H1 (cell line): ENCODE measurements around the gene LRP3. TPM values are rescaled to one million over a fixed set of nuclear protein-coding genes. Genes with fewer than 3 reads are reported as not detected.

Experiments used
- CTCF ChIA-PET: fragments of 300-600 bp; sonication (Branson Sonifier 250); formaldehyde crosslinking; loops from one replicate; lab custom pipeline; 2021; ENCODE audit not compliant: partially characterized antibody; lab: Charles Lee
- POLR2A ChIA-PET: fragments of 300-600 bp; sonication (Branson Sonifier 250); formaldehyde crosslinking; loops from one replicate; lab custom pipeline; 2021; ENCODE audit warnings: inconsistent platforms; ENCODE audit not compliant: partially characterized antibody; lab: Charles Lee
- DNase-seq, 2 experiments: peaks; one replicate each; pipeline versions ENCODE4 v3.0.0 to v3.0.0-alpha.2; 2010 to 2022; ENCODE audit warnings: low spot score in 2 of 2, low read depth in 1 of 2, mixed read lengths in 1 of 2
- FAIRE-seq: peaks from 2 replicates; lab custom pipeline; 2011; peaks lifted over from hg19 to GRCh38; lab: Jason Lieb, UNC
- H2AFZ ChIP-seq: 2 replicates; pipeline ENCODE4 v1.8.1; 2012; ENCODE audit warnings: low read length, inconsistent platforms
- H2AK5ac ChIP-seq: 2 replicates; pipeline ENCODE4 v1.6.1; 2013; ENCODE audit warnings: low read depth, low read length
- H2BK120ac ChIP-seq: replicated peaks from 2 replicates; pipeline ENCODE3; 2013; ENCODE audit warnings: low read depth, low read length, inconsistent platforms
- H2BK12ac ChIP-seq: 2 replicates; pipeline ENCODE4 v1.6.1; 2013; ENCODE audit warnings: low read depth, low read length
- H2BK15ac ChIP-seq: 2 replicates; pipeline ENCODE4 v1.6.1; 2013; ENCODE audit warnings: low read length
- H2BK20ac ChIP-seq: 2 replicates; pipeline ENCODE4 v1.6.1; 2013; ENCODE audit warnings: low read length
- H2BK5ac ChIP-seq: 2 replicates; pipeline ENCODE4 v1.6.1; 2013; ENCODE audit warnings: low read depth, low read length
- H3K14ac ChIP-seq: 2 replicates; pipeline ENCODE4 v1.6.1; 2013; ENCODE audit warnings: inconsistent platforms; ENCODE audit not compliant: insufficient read length
- H3K18ac ChIP-seq: 2 replicates; pipeline ENCODE4 v1.6.1; 2013; ENCODE audit warnings: low read length; ENCODE audit errors: extremely low read depth
- H3K23ac ChIP-seq: 2 replicates; pipeline ENCODE4 v1.6.1; 2013; ENCODE audit warnings: inconsistent platforms; ENCODE audit not compliant: insufficient read length
- H3K23me2 ChIP-seq: 2 replicates; pipeline ENCODE4 v1.6.1; 2013; ENCODE audit warnings: low read depth, low read length
- H3K27ac ChIP-seq: 2 replicates; pipeline ENCODE4 v1.6.1; 2011; ENCODE audit warnings: low read depth, low read length, inconsistent platforms
- H3K27me3 ChIP-seq, 4 experiments: replicated peaks in 1 of 4; 1 replicate in 1 of 4; 2 replicates in 3 of 4; pipeline versions ENCODE4 v1.6.1 to v1.8.1; 2011 to 2013; ENCODE audit warnings: low read length in 3 of 4, mild to moderate bottlenecking in 3 of 4, inconsistent platforms in 2 of 4, mixed read lengths in 2 of 4, moderate library complexity in 1 of 4; ENCODE audit not compliant: control insufficient read depth in 3 of 4, insufficient read depth in 3 of 4; ENCODE audit errors: extremely low read depth in 1 of 4
- H3K36me3 ChIP-seq, 4 experiments: 2 replicates each; pipeline versions ENCODE4 v1.6.1 to v1.8.1; 2011 to 2013; ENCODE audit warnings: mild to moderate bottlenecking in 4 of 4, low read length in 3 of 4, moderate library complexity in 2 of 4, control low read depth in 1 of 4, inconsistent platforms in 1 of 4; ENCODE audit not compliant: insufficient read depth in 4 of 4, control insufficient read depth in 2 of 4
- H3K4ac ChIP-seq: replicated peaks from 2 replicates; pipeline ENCODE3; 2013; ENCODE audit warnings: low read length, low read depth, mixed read lengths, inconsistent platforms; ENCODE audit not compliant: insufficient read length
- H3K4me1 ChIP-seq, 4 experiments: replicated peaks in 1 of 4; 1 replicate in 1 of 4; 2 replicates in 3 of 4; pipeline versions ENCODE4 v1.6.1 to v1.8.1; 2011 to 2013; ENCODE audit warnings: low read length in 3 of 4, inconsistent platforms in 2 of 4, mixed read lengths in 1 of 4; ENCODE audit not compliant: insufficient read depth in 4 of 4, control insufficient read depth in 3 of 4
- H3K4me2 ChIP-seq, 2 experiments: 2 replicates each; pipeline versions ENCODE4 v1.6.1 to v1.8.1; 2011 to 2013; ENCODE audit warnings: low read depth in 2 of 2, low read length in 2 of 2, control low read depth in 1 of 2, inconsistent platforms in 1 of 2, mild to moderate bottlenecking in 1 of 2; ENCODE audit not compliant: insufficient read depth in 1 of 2
- H3K4me3 ChIP-seq, 4 experiments: fragments of 200-600, 300-600 bp in 1 of 4; sonication (generic), shearing (Covaris generic), sonication (Bioruptor Twin) in 1 of 4; 2 replicates each; pipeline versions ENCODE4 v1.5.1 to v1.8.1; 2011 to 2016; ENCODE audit warnings: low read length in 4 of 4, low read depth in 3 of 4, control low read depth in 2 of 4, inconsistent platforms in 2 of 4, mild to moderate bottlenecking in 2 of 4, mixed read lengths in 1 of 4, moderate library complexity in 1 of 4; ENCODE audit not compliant: insufficient read depth in 2 of 4; ENCODE audit errors: extremely low read depth in 1 of 4
- H3K56ac ChIP-seq: replicated peaks from 2 replicates; pipeline ENCODE3; 2013; ENCODE audit warnings: low read depth, mild to moderate bottlenecking, mixed read lengths, low read length, inconsistent platforms; ENCODE audit not compliant: insufficient read length
- H3K79me1 ChIP-seq: 2 replicates; pipeline ENCODE4 v1.6.1; 2013; ENCODE audit warnings: low read depth, low read length, control low read depth
- H3K79me2 ChIP-seq, 2 experiments: 2 replicates each; pipeline versions ENCODE4 v1.6.1 to v1.8.1; 2012 to 2013; ENCODE audit warnings: low read length in 2 of 2, mild to moderate bottlenecking in 2 of 2, inconsistent platforms in 1 of 2; ENCODE audit not compliant: insufficient read depth in 2 of 2, control insufficient read depth in 1 of 2
- H3K9ac ChIP-seq, 4 experiments: replicated peaks in 1 of 4; 1 replicate in 1 of 4; 2 replicates in 3 of 4; pipeline versions ENCODE4 v1.6.1 to v1.8.1; 2011 to 2013; ENCODE audit warnings: low read depth in 3 of 4, low read length in 3 of 4, control low read depth in 2 of 4, mild to moderate bottlenecking in 2 of 4, moderate library complexity in 2 of 4, inconsistent platforms in 1 of 4; ENCODE audit errors: extremely low read depth in 1 of 4
- H3K9me3 ChIP-seq, 2 experiments: 2 replicates each; pipeline versions ENCODE4 v1.6.1 to v1.8.1; 2012 to 2013; ENCODE audit warnings: mild to moderate bottlenecking in 2 of 2, moderate library complexity in 2 of 2, control low read depth in 1 of 2, inconsistent platforms in 1 of 2, low read depth in 1 of 2, low read length in 1 of 2, mixed read lengths in 1 of 2; ENCODE audit not compliant: insufficient read depth in 2 of 2
- H4K20me1 ChIP-seq, 2 experiments: replicated peaks in 1 of 2; 2 replicates each; pipeline versions ENCODE3 to v1.8.1; 2011 to 2013; ENCODE audit warnings: inconsistent platforms in 2 of 2, low read length in 2 of 2, mild to moderate bottlenecking in 1 of 2; ENCODE audit not compliant: insufficient read depth in 2 of 2, control insufficient read depth in 1 of 2
- H4K5ac ChIP-seq: 2 replicates; pipeline ENCODE4 v1.6.1; 2013; ENCODE audit warnings: low read length, low read depth, mixed read lengths, inconsistent platforms; ENCODE audit not compliant: insufficient read length
- H4K8ac ChIP-seq: 2 replicates; pipeline ENCODE4 v1.8.0; 2013; ENCODE audit warnings: mild to moderate bottlenecking, moderate library complexity, low read length, inconsistent platforms; ENCODE audit not compliant: insufficient read depth; ENCODE audit errors: extremely low read depth
- H4K91ac ChIP-seq: replicated peaks from 2 replicates; pipeline ENCODE3; 2013; ENCODE audit warnings: low read length, mixed read lengths, inconsistent platforms; ENCODE audit not compliant: insufficient read length
- ASH2L ChIP-seq: fragments of 200-600, 300-600 bp; sonication (generic); IDR thresholded peaks from one replicate; pipeline ENCODE4 v1.7.1; 2017; ENCODE audit warnings: low read length
- CBX8 ChIP-seq: fragments of 300-800, 300-1000 bp; sonication (generic); IDR thresholded peaks from 2 replicates; pipeline ENCODE4 v1.7.1; 2016; ENCODE audit warnings: low read depth, low read length, borderline replicate concordance
- EP300 ChIP-seq, 2 experiments: IDR thresholded peaks; 1 replicate in 1 of 2; 2 replicates in 1 of 2; pipeline ENCODE4 v1.6.1; 2011 to 2012; ENCODE audit warnings: low read depth in 2 of 2, low read length in 2 of 2, mild to moderate bottlenecking in 2 of 2, borderline replicate concordance in 1 of 2, inconsistent platforms in 1 of 2, moderate library complexity in 1 of 2
- RBBP5 ChIP-seq: IDR thresholded peaks from 2 replicates; pipeline ENCODE4 v1.7.1; 2012; ENCODE audit warnings: low read depth, mild to moderate bottlenecking, inconsistent platforms, low read length, moderate library complexity, borderline replicate concordance
- WGBS, 2 experiments: shearing (Covaris generic) in 1 of 2; methylation state at CpG; one replicate each; pipeline versions ENCODE4 v1.1.6 to v1.1.7; 2013 to 2015; ENCODE audit warnings: low lambda C conversion rate in 2 of 2, mixed read lengths in 2 of 2, inconsistent platforms in 1 of 2, low coverage in 1 of 2, missing lambda C conversion rate in 1 of 2; ENCODE audit not compliant: insufficient replicate concordance in 2 of 2, insufficient coverage in 1 of 2, insufficient read length in 1 of 2; ENCODE audit errors: extremely low coverage in 1 of 2, missing lambda C conversion rate in 1 of 2; 5-methylcytosine and 5-hydroxymethylcytosine counted together
- polyA plus RNA-seq, 7 experiments: library from polyadenylated mRNA; depleted of rRNA in 3 of 7; stranded (reverse) in 5 of 7; unstranded in 2 of 7; fragments of >200 nt in 5 of 7; fragments of 200-250 nt in 2 of 7; gene quantifications; 1 replicate in 5 of 7; 2 replicates in 1 of 7; 4 replicates in 1 of 7; pipeline versions ENCODE4 v1.2.1 to v1.2.3, GENCODE V29; 2011 to 2013; ENCODE audit warnings: missing spikeins in 2 of 7, mixed read lengths in 2 of 7
- total RNA-seq: library from RNA; stranded (reverse); fragmentation: NEBNext Ultra II Directional; extraction: Animal tissue kit (Norgen Biotek cat#: 25700); gene quantifications from 2 replicates; pipeline ENCODE4 v1.2.1, GENCODE V29; 2021

Gene LRP3
- total and polyA plus RNA-seq, 2 of the 8 experiments (the other 6 are each of a cell fraction or from before 2014, with no cell fraction given) = 30.3 to 33.7 TPM

DNA sequence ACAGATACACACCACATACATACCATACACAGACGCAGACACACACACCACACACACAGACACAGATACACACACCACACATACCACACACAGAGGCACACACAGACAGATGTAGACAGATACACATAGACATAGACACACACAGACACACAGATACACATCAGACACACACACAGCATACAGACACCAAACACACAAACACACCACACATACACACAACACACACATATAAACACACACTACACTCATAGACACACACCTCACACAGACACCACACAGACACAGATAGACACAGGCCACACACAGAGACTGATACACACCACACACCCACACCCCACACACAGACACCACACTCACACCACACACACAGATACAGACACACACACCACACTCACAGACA is 56.4 kb downstream of the LRP3 start:
- Histone ChIP-seq H3K56ac (peak overlapping the region; percentile 100), H3K9me3 (peaks cover 2 to 5% of the 10 kb centered on the region in 2 experiments; a peak in 3 of 4 replicates), H3K18ac (0 out of 2 replicates have a peak overlapping the region, but pooled peaks have one; percentile 7), H3K14ac (no peak overlapping the region), H3K23ac (no peak overlapping the region), H3K79me1 (peaks cover 8% of the 10 kb centered on the region; the same call in 1 of the 2 replicates), H3K23me2 (peaks cover 13% of the 10 kb centered on the region; the same call in 1 of the 2 replicates), H3K9ac (no peak overlapping the region), H2BK15ac (peak overlapping the region; percentile 24; the same call in 1 of the 2 replicates), H3K79me2 (no peaks in the 10 kb centered on the region), H2BK5ac (peak overlapping the region; percentile 46; the same call in 1 of the 2 replicates), H4K5ac (no peak overlapping the region), H4K8ac (no peak overlapping the region), H3K4ac (peak overlapping the region; percentile 78), H4K91ac (peak overlapping the region; percentile 97), H3K4me2 (peak overlapping the region in 1 of 2 experiments; percentile 40; a peak in 1 of 4 replicates), H2AFZ (no peak overlapping the region), H3K4me1 (peaks cover 0 to 4% (median under 1%) of the 10 kb centered on the region in 4 experiments; a peak in 5 of 7 replicates), H3K27ac (no peak overlapping the region), H2BK120ac (peak overlapping the region; percentile 54), H4K20me1 (peaks cover 0 to 12% of the 10 kb centered on the region in 2 experiments), H2BK12ac (peak overlapping the region; percentile 77; the same call in 1 of the 2 replicates), H2BK20ac (peak overlapping the region; percentile 24; the same call in 1 of the 2 replicates), H3K27me3 (no peaks in the 10 kb centered on the region; a peak in 1 of 7 replicates), H2AK5ac (peak overlapping the region; percentile 78), H3K36me3 (no peaks in the 10 kb centered on the region), H3K4me3 (no peak overlapping the region)
- ChIA-PET CTCF (no interaction called here), POLR2A (interaction anchor here (1.0 kb wide), 1 partner anchor 12 kb away, joined by 3 read pairs; no protein-coding TSS in a partner anchor)
- DNase-seq (no peak), FAIRE-seq (no peak)
- 100% methylated on average over 1 of the region's 1 CpG; no CpG with 5 or more reads in 1 of the 2 experiments for WGBS, 2 experiments
- TF ChIP-seq EP300 (IDR thresholded peaks at IDR 0.05; ENCODE audit: borderline replicate concordance in 1 of 2, low read depth in 2 of 2, low read length in 2 of 2) (no peak), RBBP5 (no peak), ASH2L (no peak), CBX8 (0 out of 2 replicates have a peak, but pooled peaks have one; percentile 0)
